ENCODE results near the gene MRPL14. TPM values are rescaled to one million over a fixed set of nuclear protein-coding genes. Genes with fewer than 3 reads are reported as not detected.
A peak's percentile ranks its signal among the peaks of the same experiment; 100 is the strongest.

The MRPL14 gene
- total and polyA plus RNA-seq, 4 donors: 34.6 to 118 (median 40.9) TPM

DNA sequence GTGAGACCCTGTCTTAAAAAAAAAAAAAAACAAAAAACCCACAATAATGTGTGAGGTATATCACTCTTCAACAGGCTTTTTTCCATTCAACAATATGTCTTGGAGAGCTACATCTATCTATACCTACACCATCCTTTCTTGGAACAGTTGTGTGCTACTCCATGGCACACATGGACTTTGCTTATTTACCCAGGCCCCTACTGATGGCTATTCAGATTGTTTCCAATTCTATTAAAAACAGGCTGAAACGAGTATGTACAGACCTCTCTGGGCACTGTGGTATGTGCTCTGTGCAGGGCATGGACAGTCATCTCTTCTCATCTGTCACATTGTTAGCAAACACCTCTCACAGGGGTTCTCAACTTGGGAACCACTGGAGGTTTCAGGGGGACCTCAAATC is 28.1 kb downstream of the MRPL14 start:
- Histone ChIP-seq H3K27ac (ENCODE audit: low read depth in 1 of 2, low read length in 2 of 2) (no peak overlapping the region), H3K9ac (ENCODE audit: low read depth in 1 of 2, low read length in 2 of 2) (no peak overlapping the region), H3K9me3 (ENCODE audit: control insufficient read depth in 4 of 4, low read length in 3 of 4) (no peaks in the 10 kb centered on the region), H3K27me3 (ENCODE audit: control insufficient read depth in 4 of 4, insufficient read depth in 4 of 4, low read length in 3 of 4) (no peaks in the 10 kb centered on the region), H3K4me3 (ENCODE audit: low read depth in 1 of 3, low read length in 3 of 3) (no peak overlapping the region), H3K4me1 (ENCODE audit: control insufficient read depth in 4 of 4, insufficient read depth in 4 of 4, low read length in 3 of 4) (peaks cover 6 to 36% (median 24%) of the 10 kb centered on the region in 4 donors), H3K36me3 (ENCODE audit: control insufficient read depth in 4 of 4, insufficient read depth in 3 of 4, low read depth in 1 of 4, low read length in 3 of 4) (peaks cover under 1 to 3% (median under 1%) of the 10 kb centered on the region in 4 donors)
- peak; percentile 60 for TF ChIP-seq FOXA2 (IDR thresholded peaks at IDR 0.05)
- no peak for TF ChIP-seq EGR1 (IDR thresholded peaks at IDR 0.05; ENCODE audit: low read depth in 2 of 2)
- no peak for TF ChIP-seq HNF4G (IDR thresholded peaks at IDR 0.05)
- TF ChIP-seq FOXA1 (IDR thresholded peaks at IDR 0.05): peak; percentile 35
- peak; percentile 38 to 52 for TF ChIP-seq HNF4A (conservative IDR thresholded peaks at IDR 0.05)
- TF ChIP-seq, protein P1, sequence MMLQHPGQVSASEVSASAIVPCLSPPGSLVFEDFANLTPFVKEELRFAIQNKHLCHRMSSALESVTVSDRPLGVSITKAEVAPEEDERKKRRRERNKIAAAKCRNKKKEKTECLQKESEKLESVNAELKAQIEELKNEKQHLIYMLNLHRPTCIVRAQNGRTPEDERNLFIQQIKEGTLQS (IDR thresholded peaks at IDR 0.05): no peak
- TF ChIP-seq RXRA (IDR thresholded peaks at IDR 0.05): peak in 1 of 2 donors; percentile 16
- WGBS: 15% methylated on average over 1 of the region's 1 CpG
- DNase-seq (ENCODE audit: low spot score): no peak

GRCh38 chr6:44097782-44098317 is 29.4 kb downstream of the MRPL14 start:
- DNase-seq (ENCODE audit: low spot score): no peak
- Histone ChIP-seq H3K4me1 (ENCODE audit: control insufficient read depth in 4 of 4, insufficient read depth in 4 of 4, low read length in 3 of 4) (peaks cover 6 to 40% (median 25%) of the 10 kb centered on the region in 4 donors), H3K27me3 (ENCODE audit: control insufficient read depth in 4 of 4, insufficient read depth in 4 of 4, low read length in 3 of 4) (no peaks in the 10 kb centered on the region), H3K9me3 (ENCODE audit: control insufficient read depth in 4 of 4, low read length in 3 of 4) (no peaks in the 10 kb centered on the region), H3K27ac (ENCODE audit: low read depth in 1 of 2, low read length in 2 of 2) (no peak overlapping the region), H3K36me3 (ENCODE audit: control insufficient read depth in 4 of 4, insufficient read depth in 3 of 4, low read depth in 1 of 4, low read length in 3 of 4) (no peaks in the 10 kb centered on the region), H3K4me3 (ENCODE audit: low read depth in 1 of 3, low read length in 3 of 3) (no peak overlapping the region), H3K9ac (ENCODE audit: low read depth in 1 of 2, low read length in 2 of 2) (no peak overlapping the region)
- 44% methylated on average over 2 of the region's 2 CpGs for WGBS
- no peak for TF ChIP-seq FOXA1 (IDR thresholded peaks at IDR 0.05)
- TF ChIP-seq YY1 (IDR thresholded peaks at IDR 0.05): no peak
- no peak for TF ChIP-seq ZBTB33 (IDR thresholded peaks at IDR 0.05)
- TF ChIP-seq EGR1 (IDR thresholded peaks at IDR 0.05; ENCODE audit: low read depth in 2 of 2): no peak
- no peak for TF ChIP-seq GABPA (IDR thresholded peaks at IDR 0.05 in 1 of 2, conservative IDR thresholded peaks at IDR 0.05 in 1 of 2)
- no peak for TF ChIP-seq FOXA2 (IDR thresholded peaks at IDR 0.05)
- TF ChIP-seq, protein P1 (IDR thresholded peaks at IDR 0.05): no peak
- TF ChIP-seq HNF4A (conservative IDR thresholded peaks at IDR 0.05): no peak
- TF ChIP-seq RXRA (IDR thresholded peaks at IDR 0.05): no peak
- no peak for TF ChIP-seq JUND (IDR thresholded peaks at IDR 0.05)
- no peak for TF ChIP-seq NR2F2 (IDR thresholded peaks at IDR 0.05)
- TF ChIP-seq, protein P2, sequence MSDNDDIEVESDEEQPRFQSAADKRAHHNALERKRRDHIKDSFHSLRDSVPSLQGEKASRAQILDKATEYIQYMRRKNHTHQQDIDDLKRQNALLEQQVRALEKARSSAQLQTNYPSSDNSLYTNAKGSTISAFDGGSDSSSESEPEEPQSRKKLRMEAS (IDR thresholded peaks at IDR 0.05): no peak
- no peak for TF ChIP-seq HNF4G (IDR thresholded peaks at IDR 0.05)
- TF ChIP-seq CTCF (IDR thresholded peaks at IDR 0.05; ENCODE audit: low read depth, low read length, missing input control): no peak

Measured in liver (tissue), 9 donors.